MCF 10A (cell line): Measurements from ENCODE around the gene STIMATE. TPM values are rescaled to one million over a fixed set of nuclear protein-coding genes. Genes with fewer than 3 reads are reported as not detected.

Experiments
- BruUV-seq: library from RNA; stranded (reverse); fragments of 400-500 nt; replicated peaks from 2 replicates; lab custom pipeline; 2021; lab: Mats Ljungman, UMichigan
- CTCF ChIA-PET: fragments of 300-600 bp; sonication (Branson Sonifier 250); formaldehyde crosslinking; extraction: SDS; loops from one replicate; lab custom pipeline; 2021; ENCODE audit warnings: antibody characterized with exemption, inconsistent platforms; lab: Yijun Ruan, JAX
- POLR2A ChIA-PET: fragments of 300-600, 350-650 bp; sonication (Branson Sonifier 250); formaldehyde crosslinking; extraction: SDS; loops from one replicate; lab custom pipeline; 2020; ENCODE audit warnings: antibody characterized with exemption, inconsistent platforms; lab: Yijun Ruan, JAX
- DNase-seq: peaks from one replicate; pipeline ENCODE4 v3.0.0-alpha.2; 2018; ENCODE audit not compliant: unreplicated experiment
- H3K27ac Mint-ChIP-seq: one replicate; pipeline ENCODE4 v1.8.0; 2022; ENCODE audit warnings: mild to moderate bottlenecking, low read depth, mixed read lengths; ENCODE audit not compliant: unreplicated experiment
- H3K27me3 Mint-ChIP-seq: one replicate; pipeline ENCODE4 v1.8.0; 2022; ENCODE audit warnings: mixed read lengths; ENCODE audit not compliant: insufficient read depth, unreplicated experiment
- H3K36me3 Mint-ChIP-seq: one replicate; pipeline ENCODE4 v1.8.0; 2022; ENCODE audit warnings: mild to moderate bottlenecking, moderate library complexity, mixed read lengths; ENCODE audit not compliant: insufficient read depth, unreplicated experiment
- H3K4me1 Mint-ChIP-seq: one replicate; pipeline ENCODE4 v1.8.0; 2022; ENCODE audit warnings: mixed read lengths; ENCODE audit not compliant: insufficient read depth, unreplicated experiment
- H3K4me3 Mint-ChIP-seq: one replicate; pipeline ENCODE4 v1.8.0; 2022; ENCODE audit warnings: mild to moderate bottlenecking, moderate library complexity, mixed read lengths; ENCODE audit not compliant: unreplicated experiment
- H3K9me3 Mint-ChIP-seq: one replicate; pipeline ENCODE4 v1.8.0; 2022; ENCODE audit warnings: mixed read lengths; ENCODE audit not compliant: unreplicated experiment
- CTCF ChIP-seq: fragments of 200-600 bp; IDR thresholded peaks from one replicate; pipeline ENCODE4 v1.8.0; 2022; ENCODE audit warnings: antibody characterized with exemption, mild to moderate bottlenecking; ENCODE audit not compliant: unreplicated experiment
- intact Hi-C: fragments of 100-400 bp; cut with micrococcal nuclease; formaldehyde crosslinking; loops from 2 replicates; pipeline ENCODE4 v1.14.1; 2022
- total RNA-seq: library from RNA; stranded (reverse); gene quantifications from 2 replicates; pipeline ENCODE4 v1.2.3, GENCODE V29; 2022

STIMATE gene
- total RNA-seq, 1 experiment from 2014 or later, result 12.0 TPM

GRCh38 chr3:52817221-52817620, 80.1 kb downstream of the STIMATE start:
- H3K36me3 Mint-ChIP-seq, result no peaks in the 10 kb centered on the region

GRCh38 chr3:52816654-52817053, 80.7 kb downstream of the STIMATE start:
- intact Hi-C loops, result no loop called here
- no peak for TF ChIP-seq CTCF
- H3K9me3 Mint-ChIP-seq, result no peaks in the 10 kb centered on the region
- POLR2A ChIA-PET, result interaction anchor here (0.6 kb wide), 1 partner anchor 37 kb away, joined by 3 read pairs; no protein-coding TSS in a partner anchor
- no peak for DNase-seq
- no peaks in the 10 kb centered on the region for H3K36me3 Mint-ChIP-seq
- H3K27ac Mint-ChIP-seq, result no peak overlapping the region
- no peaks in the 10 kb centered on the region for H3K27me3 Mint-ChIP-seq
- no TSS peak for BruUV-seq
- CTCF ChIA-PET, result interaction anchor here (2.0 to 2.4 kb wide), 2 partner anchors 18 to 22 kb away, joined by 5 to 9 read pairs; no protein-coding TSS in a partner anchor
- H3K4me3 Mint-ChIP-seq, result no peak overlapping the region
- no peaks in the 10 kb centered on the region for H3K4me1 Mint-ChIP-seq

More at GRCh38 chr3:52817221-52817620, 80.1 kb downstream of the STIMATE start:
- intact Hi-C loops, result no loop called here
- DNase-seq, result no peak
- no peak for TF ChIP-seq CTCF
- Mint-ChIP-seq H3K4me3 (no peak overlapping the region), H3K27me3 (no peaks in the 10 kb centered on the region), H3K4me1 (no peaks in the 10 kb centered on the region), H3K9me3 (no peaks in the 10 kb centered on the region), H3K27ac (no peak overlapping the region)
- no TSS peak for BruUV-seq
- POLR2A ChIA-PET, result interaction anchor here (0.6 kb wide), 1 partner anchor 37 kb away, joined by 3 read pairs; no protein-coding TSS in a partner anchor
- CTCF ChIA-PET, result interaction anchor here (2.0 kb wide), 1 partner anchor 22 kb away, joined by 5 read pairs; no protein-coding TSS in a partner anchor

GRCh38 chr3:52816199-52816598, 81.1 kb downstream of the STIMATE start:
- BruUV-seq, result no TSS peak

GRCh38 chr3:52813810-52814209, 83.5 kb downstream of the STIMATE start:
- peaks cover 10% of the 10 kb centered on the region for H3K27me3 Mint-ChIP-seq
- DNase-seq, result no peak
- H3K27ac Mint-ChIP-seq, result no peak overlapping the region
- no peak for TF ChIP-seq CTCF
- intact Hi-C loops, result no loop called here
- BruUV-seq, result no TSS peak
- POLR2A ChIA-PET, result no interaction called here
- H3K4me1 Mint-ChIP-seq, result no peaks in the 10 kb centered on the region
- CTCF ChIA-PET, result interaction anchor here (0.9 kb wide), 1 partner anchor 14 kb away, joined by 5 read pairs; no protein-coding TSS in a partner anchor
- no peaks in the 10 kb centered on the region for H3K36me3 Mint-ChIP-seq
- H3K9me3 Mint-ChIP-seq, result no peaks in the 10 kb centered on the region
- no peak overlapping the region for H3K4me3 Mint-ChIP-seq

More at GRCh38 chr3:52816199-52816598, 81.1 kb downstream of the STIMATE start:
- H3K27me3 Mint-ChIP-seq, result no peaks in the 10 kb centered on the region
- intact Hi-C loops, result no loop called here
- H3K4me3 Mint-ChIP-seq, result no peak overlapping the region
- H3K27ac Mint-ChIP-seq, result no peak overlapping the region
- H3K4me1 Mint-ChIP-seq, result no peaks in the 10 kb centered on the region
- ChIA-PET POLR2A (no interaction called here), CTCF (interaction anchor here (1.0 to 2.4 kb wide), 3 partner anchors 17 to 67 kb away, joined by 5 to 9 read pairs (median 5); no protein-coding TSS in a partner anchor)
- no peaks in the 10 kb centered on the region for H3K36me3 Mint-ChIP-seq
- DNase-seq, result no peak
- H3K9me3 Mint-ChIP-seq, result no peaks in the 10 kb centered on the region
- TF ChIP-seq CTCF, result no peak
